ENCODE measurements around the gene GSDME. TPM values are rescaled to one million over a fixed set of nuclear protein-coding genes. Genes with fewer than 3 reads are reported as not detected.

GSDME gene
- total RNA-seq, 1 donor from 2014 or later: 63.7 TPM

DNA sequence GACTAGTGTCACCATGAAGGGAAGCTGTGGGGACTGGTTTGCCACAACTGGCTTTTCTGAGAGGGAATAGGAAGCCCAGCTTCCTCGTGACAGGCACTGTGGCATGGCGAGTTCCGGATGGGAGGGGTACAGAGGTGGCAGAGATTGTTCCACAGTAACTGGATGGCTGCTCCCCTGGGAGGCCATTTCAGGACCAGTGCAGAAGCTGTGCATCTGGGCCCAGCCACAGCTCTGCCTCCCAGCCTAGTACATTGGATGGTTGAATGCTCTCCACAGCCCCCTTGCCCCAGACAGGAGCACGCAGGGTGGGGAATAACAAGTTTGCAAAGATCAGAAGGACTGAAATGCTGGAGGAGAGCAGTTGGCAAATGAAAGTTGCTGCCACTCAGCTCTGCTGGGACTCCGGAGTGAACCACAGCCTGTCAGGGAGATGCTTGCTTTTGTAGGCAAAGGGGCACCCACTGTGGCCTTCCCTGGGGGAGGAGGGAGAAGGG is 51.8 kb downstream of the GSDME start:
- Histone ChIP-seq H3K27me3 (ENCODE audit: control insufficient read depth, insufficient read depth, low read length) (no peaks in the 10 kb centered on the region), H3K36me3 (ENCODE audit: control insufficient read depth, insufficient read depth, low read length) (peaks cover 18% of the 10 kb centered on the region), H3K4me3 (ENCODE audit: low read depth, low read length) (no peak overlapping the region)
- peak; percentile 7 for FAIRE-seq
- no peak for DNase-seq (ENCODE audit: low read depth)
- TF ChIP-seq, protein P1, sequence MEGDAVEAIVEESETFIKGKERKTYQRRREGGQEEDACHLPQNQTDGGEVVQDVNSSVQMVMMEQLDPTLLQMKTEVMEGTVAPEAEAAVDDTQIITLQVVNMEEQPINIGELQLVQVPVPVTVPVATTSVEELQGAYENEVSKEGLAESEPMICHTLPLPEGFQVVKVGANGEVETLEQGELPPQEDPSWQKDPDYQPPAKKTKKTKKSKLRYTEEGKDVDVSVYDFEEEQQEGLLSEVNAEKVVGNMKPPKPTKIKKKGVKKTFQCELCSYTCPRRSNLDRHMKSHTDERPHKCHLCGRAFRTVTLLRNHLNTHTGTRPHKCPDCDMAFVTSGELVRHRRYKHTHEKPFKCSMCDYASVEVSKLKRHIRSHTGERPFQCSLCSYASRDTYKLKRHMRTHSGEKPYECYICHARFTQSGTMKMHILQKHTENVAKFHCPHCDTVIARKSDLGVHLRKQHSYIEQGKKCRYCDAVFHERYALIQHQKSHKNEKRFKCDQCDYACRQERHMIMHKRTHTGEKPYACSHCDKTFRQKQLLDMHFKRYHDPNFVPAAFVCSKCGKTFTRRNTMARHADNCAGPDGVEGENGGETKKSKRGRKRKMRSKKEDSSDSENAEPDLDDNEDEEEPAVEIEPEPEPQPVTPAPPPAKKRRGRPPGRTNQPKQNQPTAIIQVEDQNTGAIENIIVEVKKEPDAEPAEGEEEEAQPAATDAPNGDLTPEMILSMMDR (IDR thresholded peaks at IDR 0.05; ENCODE audit: insufficient read depth, low read length, severe bottlenecking): no peak

DNA sequence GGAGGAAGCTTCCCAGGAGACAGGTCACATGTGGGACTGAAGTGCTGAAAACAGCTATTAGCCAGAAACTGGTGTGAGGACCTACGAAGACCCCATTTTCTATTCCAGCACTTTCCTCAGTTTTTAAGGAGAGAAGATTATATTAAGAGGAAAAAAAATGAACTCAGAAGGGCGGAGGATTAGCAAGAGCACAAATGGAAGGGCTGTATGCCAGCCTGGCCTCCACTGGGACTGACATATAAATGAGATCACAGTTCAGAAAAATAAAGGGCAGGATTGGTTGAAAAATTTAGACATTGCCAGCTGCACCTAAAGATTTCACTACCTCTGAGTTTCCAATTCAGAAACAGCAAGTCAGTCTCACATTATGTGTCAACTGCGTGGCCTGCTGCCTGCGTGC is 53.0 kb downstream of the GSDME start:
- Histone ChIP-seq H3K36me3 (ENCODE audit: control insufficient read depth, insufficient read depth, low read length) (peaks cover 10% of the 10 kb centered on the region), H3K4me3 (ENCODE audit: low read depth, low read length) (no peak overlapping the region), H3K27me3 (ENCODE audit: control insufficient read depth, insufficient read depth, low read length) (no peaks in the 10 kb centered on the region)
- no peak for FAIRE-seq
- TF ChIP-seq, protein P1 (IDR thresholded peaks at IDR 0.05; ENCODE audit: insufficient read depth, low read length, severe bottlenecking): no peak
- no peak for DNase-seq (ENCODE audit: low read depth)

DNA sequence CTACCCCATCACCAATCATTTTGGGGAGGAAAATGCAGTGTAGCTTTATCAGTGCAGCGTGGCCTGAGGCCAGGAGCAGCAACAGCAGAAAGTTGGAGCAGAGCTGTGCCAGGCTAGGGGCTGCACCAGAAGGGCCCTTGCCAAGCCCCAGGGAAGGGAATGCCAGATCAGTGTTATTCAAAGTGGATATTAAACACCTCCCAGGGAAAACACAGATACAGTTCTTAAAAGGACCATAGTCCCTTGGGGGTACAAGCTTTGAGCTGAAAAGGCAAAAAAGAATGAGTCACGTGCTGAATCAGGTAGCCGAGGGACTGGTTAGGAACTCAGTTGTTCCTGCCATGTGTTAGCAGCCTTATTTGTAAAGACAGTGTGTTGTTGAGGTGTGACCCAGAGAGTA is 54.0 kb downstream of the GSDME start:
- H3K4me3 ChIP-seq (ENCODE audit: low read depth, low read length): no peak overlapping the region
- TF ChIP-seq, protein P1 (IDR thresholded peaks at IDR 0.05; ENCODE audit: insufficient read depth, low read length, severe bottlenecking): no peak
- FAIRE-seq: no peak
- peaks cover 7% of the 10 kb centered on the region for H3K36me3 ChIP-seq (ENCODE audit: control insufficient read depth, insufficient read depth, low read length)
- H3K27me3 ChIP-seq (ENCODE audit: control insufficient read depth, insufficient read depth, low read length): no peaks in the 10 kb centered on the region
- peak; percentile 63 for DNase-seq (ENCODE audit: low read depth)

DNA sequence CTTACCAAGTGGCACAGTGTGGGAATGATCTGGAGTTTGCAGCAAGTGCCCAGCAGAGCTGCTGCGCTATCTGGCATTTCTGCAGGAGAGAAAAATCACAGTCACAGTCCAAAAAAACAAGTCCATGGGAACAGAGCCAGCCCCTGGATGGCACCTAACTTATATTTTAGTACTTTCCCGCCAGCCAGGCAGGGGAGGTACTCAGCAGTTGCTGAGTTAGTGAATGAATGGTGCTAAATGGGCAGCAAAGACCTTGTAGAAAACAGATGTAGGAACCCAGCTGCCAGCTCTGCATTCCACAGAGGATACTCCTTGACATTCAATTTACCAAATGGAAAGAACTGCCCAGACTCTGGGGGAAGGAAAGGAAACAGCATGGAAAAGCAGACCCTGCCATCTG is 54.5 kb downstream of the GSDME start:
- FAIRE-seq (peak; percentile 32), DNase-seq (ENCODE audit: low read depth) (no peak)
- TF ChIP-seq, protein P1 (IDR thresholded peaks at IDR 0.05; ENCODE audit: insufficient read depth, low read length, severe bottlenecking): no peak
- Histone ChIP-seq H3K27me3 (ENCODE audit: control insufficient read depth, insufficient read depth, low read length) (no peaks in the 10 kb centered on the region), H3K4me3 (ENCODE audit: low read depth, low read length) (no peak overlapping the region), H3K36me3 (ENCODE audit: control insufficient read depth, insufficient read depth, low read length) (peaks cover 6% of the 10 kb centered on the region)

DNA sequence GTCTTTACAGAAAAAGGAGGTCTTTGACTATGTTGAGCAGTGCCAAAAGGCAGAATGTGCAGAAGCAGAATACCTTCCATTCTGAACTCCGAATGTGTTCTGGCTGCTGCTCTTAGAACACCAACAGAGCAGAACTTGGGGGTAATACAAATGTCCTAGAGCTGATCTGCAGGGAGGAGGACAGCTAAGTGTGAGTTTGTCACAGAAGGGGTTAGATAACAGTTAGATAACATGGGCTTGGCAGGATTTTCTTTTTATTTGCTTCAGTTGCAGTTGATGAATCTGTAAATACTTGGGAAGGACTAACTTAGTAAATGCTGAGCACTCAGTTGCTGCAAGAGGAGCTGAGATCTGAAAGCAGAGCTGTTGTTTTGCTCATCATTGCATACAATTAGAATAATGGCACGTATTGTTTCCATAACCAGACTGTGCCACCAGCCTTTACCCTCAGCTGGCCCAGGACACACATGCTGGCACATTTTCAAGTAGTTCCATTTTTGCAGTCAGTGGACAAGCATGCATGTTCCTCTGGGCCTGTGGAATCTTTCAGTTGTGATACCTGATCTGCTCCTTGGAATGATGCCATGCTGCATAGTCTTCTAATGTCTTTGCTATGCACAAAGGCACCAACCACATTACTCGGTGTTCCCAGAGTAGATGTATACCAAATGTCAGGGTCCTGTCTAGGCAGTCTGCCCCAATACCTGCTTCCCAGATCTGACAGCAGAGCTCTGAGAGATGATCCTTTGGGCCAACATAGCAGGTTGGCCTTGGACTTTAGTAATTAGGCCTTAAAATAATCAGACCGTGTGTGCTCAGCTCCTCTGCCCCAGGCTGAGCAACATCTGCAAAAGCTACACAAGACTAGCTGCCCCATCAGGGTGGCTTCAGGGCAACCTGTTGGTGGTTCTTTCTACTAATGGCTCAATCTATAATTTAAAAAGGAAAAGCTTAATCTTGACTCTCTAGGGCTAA is 55.7 kb downstream of the GSDME start:
- Histone ChIP-seq H3K36me3 (ENCODE audit: control insufficient read depth, insufficient read depth, low read length) (peaks cover 2% of the 10 kb centered on the region), H3K4me3 (ENCODE audit: low read depth, low read length) (no peak overlapping the region), H3K27me3 (ENCODE audit: control insufficient read depth, insufficient read depth, low read length) (no peaks in the 10 kb centered on the region)
- peak; percentile 95 for FAIRE-seq
- DNase-seq (ENCODE audit: low read depth): peak; percentile 83
- TF ChIP-seq, protein P1 (IDR thresholded peaks at IDR 0.05; ENCODE audit: insufficient read depth, low read length, severe bottlenecking): no peak

Measured in bronchial epithelial cell (primary cell).